ENCODE data around the gene PAEP.
"Not testable (repeated sequence)": the region's sequence is repeated elsewhere in the genome, so short reads cannot be mapped to it uniquely, and the experiment has no call there.

The PAEP gene

GRCh38 chr9:135526089-135526729, 35.3 kb upstream of the PAEP start:
- DNase-seq: no peak

GRCh38 chr9:135526730-135527571, 34.6 kb upstream of the PAEP start:
- DNase-seq: no peak

- not testable (repeated sequence) for DNase-seq
These were observed 32.6 kb upstream of the PAEP start for GRCh38 chr9:135528842-135529435.

- no peak for DNase-seq
These were observed 31.4 kb upstream of the PAEP start for GRCh38 chr9:135530146-135530545.

DNA sequence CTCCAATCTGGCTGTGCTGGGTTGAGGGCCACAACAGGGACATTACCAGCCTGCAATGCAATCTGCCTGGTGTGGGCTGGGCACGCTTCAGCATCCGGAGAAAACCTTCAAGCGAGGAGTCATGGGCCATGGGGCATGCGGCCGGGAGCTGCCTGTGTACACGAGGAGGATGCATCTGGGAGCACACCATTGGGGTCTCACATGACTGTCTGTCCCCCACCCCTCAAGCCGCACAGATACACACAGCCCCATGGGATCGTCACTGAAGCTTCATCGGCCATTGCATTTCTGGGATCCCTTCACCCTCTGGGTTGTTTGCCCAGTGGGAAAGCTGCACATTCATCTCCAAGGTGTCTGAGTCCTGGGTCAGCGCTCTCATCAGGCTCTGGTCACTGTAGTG, 30.5 kb upstream of the PAEP start:
- no peak for DNase-seq

- DNase-seq: no peak
These were observed 28.4 kb upstream of the PAEP start for GRCh38 chr9:135533113-135533512.

DNA sequence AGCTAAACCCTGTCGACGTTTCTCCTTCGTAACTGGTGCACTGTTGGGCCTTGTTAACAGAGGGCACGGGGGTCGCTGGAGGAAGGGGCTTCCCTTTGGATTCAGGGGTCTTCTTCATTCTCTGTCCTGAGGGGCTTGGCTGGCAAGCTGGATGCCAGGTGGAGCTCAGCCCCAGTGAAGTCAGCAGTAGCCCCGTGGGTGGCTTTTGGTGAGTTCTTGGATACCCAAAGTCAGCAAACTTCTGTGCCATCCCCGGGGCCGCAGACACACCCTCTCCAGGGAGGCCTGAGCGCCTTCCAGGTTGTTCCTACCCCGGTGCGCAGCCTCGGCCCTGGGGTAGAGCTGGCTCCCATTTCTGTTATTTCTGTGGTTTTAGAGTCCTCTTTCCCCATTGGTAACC, 27.9 kb upstream of the PAEP start:
- DNase-seq: no peak

DNA sequence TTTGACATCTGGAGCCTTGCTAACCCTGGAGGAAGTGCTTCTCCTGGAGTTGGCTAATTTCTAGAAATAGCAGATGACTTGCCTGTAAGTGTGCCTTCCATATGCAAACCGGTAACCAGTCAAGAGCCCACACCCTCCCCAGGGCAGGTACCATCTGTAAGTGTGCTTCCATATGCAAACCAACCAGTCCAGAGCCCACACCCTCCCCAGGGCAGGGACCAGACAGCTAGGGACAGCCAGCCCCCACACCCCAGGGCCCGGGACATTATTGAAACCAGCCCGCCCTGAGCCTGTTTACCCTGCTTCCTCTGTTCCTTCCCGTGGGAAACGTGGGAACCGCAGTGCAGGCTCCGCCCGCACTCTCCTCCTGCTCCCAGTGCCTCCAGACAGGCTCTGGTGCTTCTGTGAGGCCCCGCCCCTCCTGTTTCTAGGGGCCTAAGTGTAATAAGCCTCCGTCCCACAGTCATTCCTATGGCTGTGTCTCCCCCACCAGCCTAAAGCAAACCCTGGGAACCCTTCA, 27.3 kb upstream of the PAEP start:
- DNase-seq: not testable (repeated sequence)

DNA sequence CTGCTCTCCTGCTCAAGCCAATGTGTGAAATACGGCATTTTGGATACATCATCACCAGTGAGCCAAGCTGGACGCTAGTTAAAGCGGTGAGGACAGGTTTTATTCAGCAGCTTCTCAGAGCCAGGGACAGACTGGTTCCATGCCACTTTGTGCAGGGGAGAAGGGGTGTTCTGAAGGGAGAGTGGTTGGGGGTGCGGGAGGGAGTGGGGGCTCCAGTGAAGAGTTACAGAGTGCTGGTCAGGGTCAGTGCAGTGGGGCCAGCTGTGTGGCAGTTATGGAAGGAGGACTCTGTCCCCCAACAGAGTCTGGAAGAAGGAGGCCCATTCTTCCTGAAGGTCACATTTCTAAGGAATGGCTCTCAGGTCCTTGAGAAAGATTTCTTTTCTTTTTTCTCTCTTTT, 26.7 kb upstream of the PAEP start:
- not testable (repeated sequence) for DNase-seq

DNA sequence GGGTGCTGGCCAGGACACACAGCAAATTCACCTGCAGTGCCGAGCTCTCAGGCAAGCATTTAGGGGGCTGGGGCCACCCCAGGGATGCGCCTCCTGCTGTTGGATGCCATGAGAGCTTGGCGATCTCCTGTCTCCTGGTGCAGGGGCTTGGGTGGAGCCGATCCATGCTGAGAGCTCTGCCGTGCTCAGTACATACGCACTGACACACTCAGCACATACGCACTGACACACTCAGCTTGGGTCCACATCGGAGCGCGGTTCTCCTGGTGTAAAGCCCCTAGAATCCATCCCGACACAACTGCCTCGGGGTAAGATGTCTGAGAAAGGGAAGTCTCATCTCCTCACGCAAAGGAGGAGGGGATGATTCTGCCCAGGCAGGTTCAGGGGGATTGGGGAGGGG, 25.9 kb upstream of the PAEP start:
- DNase-seq: not testable (repeated sequence)

- DNase-seq: no peak
These were observed 25.3 kb upstream of the PAEP start for GRCh38 chr9:135536216-135536615.

GRCh38 chr9:135543262-135543894, 18.2 kb upstream of the PAEP start:
- not testable (repeated sequence) for DNase-seq

DNA sequence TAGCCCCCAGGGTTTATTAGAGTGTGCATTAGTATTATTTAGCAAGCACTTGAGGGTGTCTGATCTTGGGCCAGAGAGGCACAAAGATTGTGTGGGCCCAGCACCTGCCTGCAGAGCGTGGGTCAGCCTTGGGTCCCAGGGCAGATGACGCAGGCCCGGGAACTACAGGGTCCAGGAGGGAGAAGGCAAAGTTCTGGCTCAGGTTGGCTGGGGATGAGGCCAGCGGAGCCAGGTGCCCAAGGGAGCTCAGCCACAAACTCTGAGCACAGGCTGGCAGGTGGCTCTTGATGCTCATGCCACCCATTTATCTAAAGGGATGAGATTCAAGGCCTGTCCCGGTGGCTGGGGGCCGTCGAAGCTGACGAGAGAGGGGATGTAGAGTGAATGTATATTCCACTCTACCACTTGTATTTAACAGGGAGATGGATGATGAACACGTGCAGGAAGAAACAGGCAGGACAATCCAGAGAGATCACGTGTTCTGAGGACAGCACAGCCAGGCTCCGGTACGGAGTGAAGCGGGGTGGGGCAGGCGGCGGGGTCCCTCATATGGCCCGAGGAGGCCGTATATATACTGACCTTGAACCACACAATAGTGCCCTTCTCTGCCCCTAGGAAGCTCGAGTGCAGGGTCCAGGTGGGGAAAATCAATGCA, 16.4 kb upstream of the PAEP start:
- no peak for DNase-seq

DNA sequence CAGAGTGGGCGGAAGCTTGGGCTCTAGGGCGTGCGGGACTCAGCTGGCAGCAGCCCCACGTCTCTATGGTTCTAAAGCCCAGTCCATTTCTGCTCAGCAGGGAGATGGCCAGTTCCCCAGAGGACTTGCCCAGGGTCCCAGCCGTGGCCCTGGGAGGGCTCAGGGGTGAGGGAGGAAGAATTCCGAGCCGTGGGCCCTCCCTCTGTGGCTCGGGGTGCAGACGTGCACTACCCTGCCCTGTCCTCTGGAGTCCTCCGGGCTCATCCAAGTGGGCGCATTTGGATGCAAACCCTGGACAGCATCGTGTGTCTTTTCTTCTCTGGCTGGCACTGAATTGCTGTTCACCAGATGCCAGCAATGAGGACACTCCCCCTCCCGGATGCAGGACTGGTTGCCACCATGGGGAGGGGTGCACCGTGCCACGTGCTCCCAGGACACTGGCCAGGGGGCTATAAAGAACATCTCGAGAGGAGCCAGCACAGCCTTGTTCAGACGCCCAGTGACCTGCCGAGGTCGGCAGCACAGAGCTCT, 15.8 kb upstream of the PAEP start, which contains the start of gene OBP2A:
OBP2A (plus strand) TSS at position 481 of the 531 bp plus-strand sequence. CDS start 55 bp downstream, outside the sequence.
- DNase-seq: not testable (repeated sequence)

GRCh38 chr9:135546792-135547617, 14.6 kb upstream of the PAEP start:
- DNase-seq: not testable (repeated sequence)

GRCh38 chr9:135547756-135548736, 13.5 kb upstream of the PAEP start:
- no peak for DNase-seq

DNA sequence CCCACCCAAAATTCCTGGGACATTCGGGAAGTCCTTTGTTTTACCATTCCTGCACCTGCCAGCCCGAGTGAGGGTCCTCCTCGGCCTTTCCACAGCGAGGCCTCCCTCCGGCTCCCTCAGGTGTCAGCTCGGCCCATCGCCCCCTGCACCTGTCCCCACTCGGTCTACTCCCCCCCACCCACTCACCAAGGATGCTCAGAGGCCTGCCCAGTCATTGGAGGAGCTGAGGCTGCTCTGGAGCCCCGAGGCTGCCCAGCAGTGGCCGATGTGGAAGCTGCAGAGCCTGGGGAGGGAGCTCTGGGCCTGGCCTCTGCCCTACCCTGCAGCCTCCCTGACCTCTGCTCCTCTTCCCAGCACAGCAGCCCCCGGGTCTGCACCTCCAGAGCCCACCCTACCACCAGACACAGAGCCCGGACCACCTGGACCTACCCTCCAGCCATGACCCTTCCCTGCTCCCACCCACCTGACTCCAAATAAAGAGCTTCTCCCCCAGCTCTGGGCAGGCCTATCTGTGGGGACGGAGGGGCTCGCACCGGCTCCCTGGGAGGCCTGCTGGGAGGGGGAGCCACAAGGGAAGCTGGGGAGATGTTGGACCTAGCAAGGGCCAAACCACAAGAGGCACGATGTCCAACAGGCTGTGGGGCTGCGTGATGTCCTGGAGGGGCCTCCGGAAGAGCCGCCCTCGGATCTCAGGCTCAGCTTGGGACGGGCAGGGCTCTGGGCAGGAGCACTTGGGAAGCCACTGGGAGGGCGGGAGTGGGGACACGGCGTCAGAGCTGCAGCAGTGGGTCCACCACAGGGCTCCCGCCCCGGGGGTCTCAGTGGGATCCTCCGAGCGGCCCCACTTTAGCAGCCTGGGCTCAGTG, 11.8 kb upstream of the PAEP start:
- not testable (repeated sequence) for DNase-seq

DNA sequence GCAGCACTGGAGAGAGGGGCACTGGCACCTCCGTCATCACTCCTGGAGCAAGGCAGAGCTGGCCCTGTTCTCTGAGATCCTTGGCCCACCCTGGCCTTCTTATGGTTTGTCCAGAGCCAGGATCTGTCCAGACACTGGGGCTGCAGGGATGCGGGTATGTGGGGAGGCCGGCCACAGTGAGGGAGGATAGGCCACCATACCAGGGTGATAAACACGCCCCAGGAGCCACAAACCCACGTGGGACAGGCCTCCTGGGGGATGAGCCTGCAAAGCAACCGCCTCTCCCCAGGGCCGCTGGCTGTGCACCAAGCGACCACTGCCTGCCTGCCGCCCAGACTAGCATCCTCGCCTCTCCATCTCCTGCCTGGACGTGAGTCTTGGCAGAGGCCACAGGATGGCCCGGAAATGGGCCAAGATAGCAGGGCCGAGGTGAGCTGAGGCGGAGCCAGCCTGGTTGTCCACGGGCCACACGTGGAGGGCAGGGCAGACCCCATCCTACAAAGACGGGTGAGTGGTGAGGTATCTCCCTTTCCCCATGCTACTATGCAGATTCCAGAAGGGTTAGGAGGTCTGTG, 11.1 kb upstream of the PAEP start:
- no peak for DNase-seq

GRCh38 chr9:135551031-135551430, 10.5 kb upstream of the PAEP start:
- DNase-seq: no peak
